GM23248 (cell line): ENCODE data around the gene TSPAN13. TPM values are rescaled to one million over a fixed set of nuclear protein-coding genes. Genes with fewer than 3 reads are reported as not detected.

Experiments used
- DNase-seq: peaks from one replicate; pipeline ENCODE4 v3.0.0-alpha.2; 2015
- H2AFZ ChIP-seq: fragments of 200-600 bp; sonication (generic); 2 replicates; pipeline ENCODE4 v1.6.1; 2016; ENCODE audit warnings: antibody characterized with exemption
- H3F3A ChIP-seq: fragments of 200-600 bp; sonication (generic); 2 replicates; pipeline ENCODE4 v1.6.1; 2016; ENCODE audit warnings: mild to moderate bottlenecking, antibody characterized with exemption, mixed run types; ENCODE audit not compliant: insufficient read depth
- H3K27ac ChIP-seq: fragments of 200-600 bp; sonication (generic); 2 replicates; pipeline ENCODE4 v1.5.1; 2016; ENCODE audit warnings: mild to moderate bottlenecking
- H3K27me3 ChIP-seq: fragments of 200-600 bp; sonication (generic); replicated peaks from 2 replicates; pipeline ENCODE4 v1.6.1; 2016; ENCODE audit warnings: mild to moderate bottlenecking; ENCODE audit not compliant: insufficient read depth
- H3K36me3 ChIP-seq: fragments of 200-600 bp; sonication (generic); 2 replicates; pipeline ENCODE4 v1.6.1; 2016; ENCODE audit warnings: low read depth, mild to moderate bottlenecking
- H3K4me1 ChIP-seq: fragments of 200-600 bp; sonication (generic); 2 replicates; pipeline ENCODE4 v1.6.1; 2016; ENCODE audit warnings: mild to moderate bottlenecking; ENCODE audit not compliant: insufficient read depth
- H3K4me2 ChIP-seq: fragments of 200-600 bp; sonication (generic); one replicate; pipeline ENCODE4 v1.6.1; 2016; ENCODE audit warnings: mild to moderate bottlenecking; ENCODE audit not compliant: unreplicated experiment
- H3K4me3 ChIP-seq: fragments of 200-600 bp; sonication (generic); 2 replicates; pipeline ENCODE4 v1.5.1; 2016; ENCODE audit warnings: mild to moderate bottlenecking
- H3K79me2 ChIP-seq: fragments of 200-600 bp; sonication (generic); 2 replicates; pipeline ENCODE4 v1.6.1; 2016; ENCODE audit warnings: mild to moderate bottlenecking; ENCODE audit not compliant: insufficient read depth
- H3K9ac ChIP-seq: fragments of 200-600 bp; sonication (generic); 2 replicates; pipeline ENCODE4 v1.6.1; 2016; ENCODE audit warnings: mild to moderate bottlenecking
- H3K9me2 ChIP-seq: fragments of 200-600 bp; sonication (generic); 2 replicates; pipeline ENCODE4 v1.6.1; 2016; ENCODE audit warnings: mixed run types, mild to moderate bottlenecking, moderate library complexity; ENCODE audit not compliant: insufficient read depth
- H3K9me3 ChIP-seq: fragments of 200-600 bp; sonication (generic); one replicate; pipeline ENCODE4 v1.6.1; 2017; ENCODE audit warnings: low read depth
- H4K20me1 ChIP-seq: fragments of 200-600 bp; sonication (generic); 2 replicates; pipeline ENCODE4 v1.6.0; 2016; ENCODE audit not compliant: insufficient read depth
- EZH2 ChIP-seq: fragments of 200-600 bp; sonication (generic); IDR thresholded peaks from 2 replicates; pipeline ENCODE4 v1.6.1; 2018; ENCODE audit warnings: antibody characterized with exemption, mild to moderate bottlenecking; ENCODE audit not compliant: insufficient read depth, poor library complexity, severe bottlenecking
- EZH2phosphoT487 ChIP-seq: fragments of 200-600 bp; sonication (generic); IDR thresholded peaks from 2 replicates; pipeline ENCODE4 v1.6.1; 2018; ENCODE audit warnings: antibody characterized with exemption, moderate library complexity, mild to moderate bottlenecking, low read depth; ENCODE audit not compliant: insufficient read depth
- WGBS, 2 experiments: methylation state at CpG; one replicate each; pipeline ENCODE4 v1.1.6; 2015 to 2017; ENCODE audit warnings: low lambda C conversion rate in 2 of 2, low coverage in 1 of 2; ENCODE audit errors: missing lambda C conversion rate in 2 of 2; 5-methylcytosine and 5-hydroxymethylcytosine counted together
- in situ Hi-C: fragments of 300-500 bp; cut with MboI; formaldehyde crosslinking; loops from 2 replicates; pipeline ENCODE4 v1.15.0; 2020
- polyA plus RNA-seq: library from polyadenylated mRNA; unstranded; fragments of >200 nt; fragmentation: Nextera tagmentation; extraction: Ambion mirVana; gene quantifications from 2 replicates; pipeline ENCODE4 v1.2.1, GENCODE V29; 2016
- total RNA-seq: library from RNA; depleted of rRNA; stranded (reverse); fragments of >200 nt; shearing (Covaris generic); gene quantifications from 2 replicates; pipeline ENCODE4 v1.2.3, GENCODE V29; 2014

TSPAN13 gene
- total and polyA plus RNA-seq, 2 experiments from 2014 or later, result 6.2 to 9.0 TPM

- Histone ChIP-seq H3K27ac (no peak overlapping the region), H3K79me2 (no peaks in the 10 kb centered on the region), H3K4me1 (no peaks in the 10 kb centered on the region), H3F3A (no peaks in the 10 kb centered on the region), H3K27me3 (no peaks in the 10 kb centered on the region), H3K9me3 (no peaks in the 10 kb centered on the region), H3K4me3 (no peak overlapping the region), H3K36me3 (no peaks in the 10 kb centered on the region), H3K4me2 (no peak overlapping the region), H3K9ac (no peak overlapping the region), H3K9me2 (no peaks in the 10 kb centered on the region), H4K20me1 (no peaks in the 10 kb centered on the region), H2AFZ (no peak overlapping the region)
- no peak for TF ChIP-seq EZH2
- no peak for TF ChIP-seq EZH2phosphoT487
- 91% methylated on average over 3 of the region's 3 CpGs for WGBS, 2 experiments
- in situ Hi-C loops, result no loop called here
- no peak for DNase-seq
Observed at GRCh38 chr7:16778476-16778875, 24.9 kb downstream of the TSPAN13 start.

DNA sequence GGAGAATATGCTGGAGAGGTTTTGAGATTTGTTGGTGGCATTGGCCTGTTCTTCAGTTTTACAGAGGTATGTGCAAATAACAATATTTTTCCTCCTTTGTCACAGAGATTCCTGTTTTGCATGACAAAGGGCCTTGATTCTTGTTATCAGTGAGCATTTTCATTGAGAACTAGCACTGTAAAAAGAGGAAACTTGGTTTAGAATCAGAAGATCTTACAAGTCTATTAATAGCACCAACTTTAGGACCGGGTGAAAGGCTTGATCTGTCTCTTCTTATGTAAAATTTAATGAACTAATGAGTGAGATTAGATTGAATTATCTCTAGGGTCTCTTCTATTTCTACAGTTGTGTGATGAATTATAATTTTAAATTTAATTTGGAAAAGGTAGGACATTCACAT, 25.5 kb downstream of the TSPAN13 start:
- Histone ChIP-seq H3K9me2 (no peaks in the 10 kb centered on the region), H3K36me3 (no peaks in the 10 kb centered on the region), H3K4me2 (no peak overlapping the region), H2AFZ (no peak overlapping the region), H4K20me1 (no peaks in the 10 kb centered on the region), H3K9me3 (no peaks in the 10 kb centered on the region), H3K79me2 (no peaks in the 10 kb centered on the region), H3K9ac (no peak overlapping the region), H3K4me1 (no peaks in the 10 kb centered on the region), H3K4me3 (no peak overlapping the region), H3K27me3 (no peaks in the 10 kb centered on the region), H3K27ac (no peak overlapping the region), H3F3A (no peaks in the 10 kb centered on the region)
- no peak for DNase-seq
- TF ChIP-seq EZH2phosphoT487, result no peak
- no peak for TF ChIP-seq EZH2
- in situ Hi-C loops, result no loop called here
- WGBS, 2 experiments, result 98 to 100% methylated on average over 1 of the region's 1 CpG

DNA sequence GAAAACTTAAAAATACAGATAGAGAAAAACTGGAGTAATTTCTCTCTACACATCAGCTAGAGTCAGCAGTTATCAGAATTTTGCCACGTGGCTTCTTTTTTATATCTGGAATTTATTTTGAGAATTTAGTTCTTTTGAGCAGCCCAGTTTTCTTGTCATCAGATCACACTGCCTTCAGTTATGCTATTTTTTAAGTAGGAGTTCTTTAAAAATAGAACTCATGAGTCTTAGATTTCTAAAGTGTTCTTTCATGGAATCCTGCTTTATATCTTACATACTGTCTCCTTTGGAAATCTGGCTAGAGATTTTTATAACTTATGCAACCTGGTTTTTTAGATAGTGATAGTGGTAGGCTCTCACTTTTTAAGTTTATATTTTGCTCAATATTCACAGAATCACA, 27.0 kb downstream of the TSPAN13 start:
- 13 to 22% methylated on average over 1 of the region's 1 CpG for WGBS, 2 experiments
- Histone ChIP-seq H3F3A (no peaks in the 10 kb centered on the region), H3K9me3 (no peaks in the 10 kb centered on the region), H4K20me1 (no peaks in the 10 kb centered on the region), H3K79me2 (no peaks in the 10 kb centered on the region), H3K27ac (no peak overlapping the region), H3K4me1 (no peaks in the 10 kb centered on the region), H3K4me3 (no peak overlapping the region), H3K9ac (no peak overlapping the region), H3K27me3 (no peaks in the 10 kb centered on the region), H2AFZ (peak overlapping the region; percentile 11; the same call in 1 of the 2 replicates), H3K4me2 (no peak overlapping the region), H3K36me3 (no peaks in the 10 kb centered on the region), H3K9me2 (no peaks in the 10 kb centered on the region)
- no peak for DNase-seq
- no peak for TF ChIP-seq EZH2
- no peak for TF ChIP-seq EZH2phosphoT487
- in situ Hi-C loops, result no loop called here

DNA sequence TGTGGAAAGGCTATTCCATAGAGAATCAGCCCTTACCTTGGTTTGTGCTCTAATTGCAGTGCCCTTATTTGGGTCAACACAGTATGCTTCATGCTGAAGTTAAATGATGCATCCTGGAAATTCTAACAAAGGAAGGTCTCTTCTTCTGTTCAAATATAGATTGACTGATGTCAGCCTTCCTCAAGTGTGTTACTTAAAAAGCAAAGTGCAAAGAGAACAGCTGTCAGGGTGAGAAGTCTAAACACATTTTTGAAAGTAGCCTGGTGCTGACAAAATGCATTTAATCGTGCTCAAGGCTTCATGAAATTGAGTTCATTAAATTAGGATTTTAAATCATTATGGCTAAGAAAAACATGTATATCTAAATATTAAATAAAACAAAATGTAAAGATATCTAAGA, 31.8 kb downstream of the TSPAN13 start:
- no peak overlapping the region for H3K27ac ChIP-seq
- 53 to 63% methylated on average over 1 of the region's 1 CpG for WGBS, 2 experiments
- H3K4me2 ChIP-seq, result no peak overlapping the region
- no peaks in the 10 kb centered on the region for H3K79me2 ChIP-seq
- H3K9me2 ChIP-seq, result no peaks in the 10 kb centered on the region
- TF ChIP-seq EZH2 (no peak), EZH2phosphoT487 (no peak)
- H3K9ac ChIP-seq, result no peak overlapping the region
- H3K36me3 ChIP-seq, result no peaks in the 10 kb centered on the region
- no peaks in the 10 kb centered on the region for H3F3A ChIP-seq
- H3K4me1 ChIP-seq, result no peaks in the 10 kb centered on the region
- no peaks in the 10 kb centered on the region for H4K20me1 ChIP-seq
- no peaks in the 10 kb centered on the region for H3K9me3 ChIP-seq
- no peak overlapping the region for H3K4me3 ChIP-seq
- in situ Hi-C loops, result no loop called here
- no peak for DNase-seq
- no peaks in the 10 kb centered on the region for H3K27me3 ChIP-seq
- H2AFZ ChIP-seq, result no peak overlapping the region

DNA sequence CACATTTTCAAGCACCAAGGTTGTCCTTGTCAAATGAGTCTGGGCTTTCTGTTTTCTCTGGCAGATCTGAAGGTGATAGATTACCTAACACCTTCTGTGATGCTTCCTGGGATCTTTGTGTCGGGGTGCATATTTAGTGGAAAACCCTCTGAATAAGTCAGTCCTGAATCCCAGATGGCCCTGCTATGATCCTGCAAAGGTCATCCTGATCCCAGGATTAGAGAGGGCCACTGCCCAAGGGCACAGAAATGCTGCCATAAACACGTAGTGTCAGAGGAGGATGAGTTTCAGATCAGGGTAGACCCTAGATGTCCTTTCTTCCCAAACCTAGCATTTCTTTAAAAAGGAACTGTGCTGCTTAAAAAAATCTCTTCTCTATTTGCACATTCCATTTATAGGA, 32.3 kb downstream of the TSPAN13 start:
- Histone ChIP-seq H3K4me3 (no peak overlapping the region), H3K9me3 (no peaks in the 10 kb centered on the region), H3K79me2 (no peaks in the 10 kb centered on the region), H3K9me2 (no peaks in the 10 kb centered on the region), H4K20me1 (no peaks in the 10 kb centered on the region), H3K4me1 (no peaks in the 10 kb centered on the region), H3K9ac (no peak overlapping the region), H3K27me3 (no peaks in the 10 kb centered on the region), H3K4me2 (no peak overlapping the region), H2AFZ (no peak overlapping the region), H3F3A (no peaks in the 10 kb centered on the region), H3K27ac (no peak overlapping the region), H3K36me3 (no peaks in the 10 kb centered on the region)
- TF ChIP-seq EZH2phosphoT487 (no peak), EZH2 (no peak)
- in situ Hi-C loops, result no loop called here
- DNase-seq, result no peak
- WGBS, 2 experiments, result 87 to 97% methylated on average over 2 of the region's 2 CpGs
